HepG2 (cell line): ENCODE results near the gene BCAS1. TPM values are rescaled to one million over a fixed set of nuclear protein-coding genes. Genes with fewer than 3 reads are reported as not detected.

Experiments
- ATAC-seq: fragments of 200-7000 bp; cut with Tn5 transposase; 3 replicates; pipeline ENCODE4 v1.9.1; 2020; ENCODE audit warnings: mild to moderate bottlenecking, moderate library complexity
- BruUV-seq: library from RNA; stranded (reverse); fragments of 400-500 nt; replicated peaks from 2 replicates; lab custom pipeline; 2021; lab: Mats Ljungman, UMichigan
- CTCF ChIA-PET: fragments of 300-600 bp; formaldehyde crosslinking; extraction: SDS; loops from one replicate; lab custom pipeline; 2021; ENCODE audit warnings: low total read pairs, inconsistent platforms, low intra/inter-chr PET ratio; lab: Yijun Ruan, JAX
- POLR2A ChIA-PET: fragments of 350-600 bp; sonication (Branson Sonifier 250); formaldehyde crosslinking; loops from one replicate; lab custom pipeline; 2020; ENCODE audit warnings: antibody characterized with exemption, inconsistent platforms; lab: Yijun Ruan, JAX
- DNase-seq: peaks from one replicate; pipeline ENCODE4 v3.0.0-alpha.2; 2015; ENCODE audit warnings: low spot score
- FAIRE-seq: peaks from 3 replicates; lab custom pipeline; 2011; peaks lifted over from hg19 to GRCh38; lab: Jason Lieb, UNC
- H2AFZ ChIP-seq: one replicate; pipeline ENCODE4 v1.6.1; 2011; ENCODE audit warnings: low read length, inconsistent platforms
- H3K27ac ChIP-seq: fragments of 300-600 bp; 3 replicates; pipeline ENCODE4 v1.8.0; 2011; ENCODE audit warnings: mixed run types, mild to moderate bottlenecking, mixed read lengths, low read length, inconsistent platforms; ENCODE audit not compliant: insufficient read depth; ENCODE audit errors: extremely low read length
- H3K27me3 ChIP-seq, 2 experiments: fragments of 200-600 bp in 1 of 2; 2 replicates in 1 of 2; 3 replicates in 1 of 2; pipeline versions ENCODE4 v1.6.0 to v1.8.0; 2011; ENCODE audit warnings: low read length in 2 of 2, mild to moderate bottlenecking in 2 of 2, moderate library complexity in 2 of 2, inconsistent platforms in 1 of 2; ENCODE audit not compliant: insufficient read depth in 2 of 2, control insufficient read depth in 1 of 2
- H3K36me3 ChIP-seq, 2 experiments: fragments of 200-600 bp in 1 of 2; replicated peaks in 1 of 2; 2 replicates in 1 of 2; 3 replicates in 1 of 2; pipeline versions ENCODE4 v1.5.1 to v1.8.0; 2011; ENCODE audit warnings: low read length in 2 of 2, inconsistent platforms in 1 of 2; ENCODE audit not compliant: insufficient read depth in 2 of 2, control insufficient read depth in 1 of 2
- H3K4me1 ChIP-seq: 2 replicates; pipeline ENCODE4 v1.5.1; 2012; ENCODE audit warnings: low read length, inconsistent platforms; ENCODE audit not compliant: insufficient read depth
- H3K4me2 ChIP-seq: 2 replicates; pipeline ENCODE4 v1.6.0; 2011; ENCODE audit warnings: low read depth, low read length, inconsistent platforms
- H3K4me3 ChIP-seq, 3 experiments: fragments of 200-600 bp in 1 of 3; sonication (generic), shearing (Covaris generic) in 1 of 3; replicated peaks in 1 of 3; 2 replicates each; pipeline ENCODE4 v1.5.1; 2011 to 2016; ENCODE audit warnings: low read length in 3 of 3, inconsistent platforms in 2 of 3, low read depth in 2 of 3, mild to moderate bottlenecking in 2 of 3, control low read depth in 1 of 3, mixed read lengths in 1 of 3; ENCODE audit not compliant: insufficient read depth in 1 of 3
- H3K79me2 ChIP-seq: one replicate; pipeline ENCODE4 v1.6.1; 2011; ENCODE audit warnings: low read length, inconsistent platforms; ENCODE audit not compliant: insufficient read depth
- H3K9ac ChIP-seq: 2 replicates; pipeline ENCODE4 v1.6.0; 2011; ENCODE audit warnings: mild to moderate bottlenecking, low read depth, low read length, inconsistent platforms; ENCODE audit not compliant: insufficient read depth
- H3K9me3 ChIP-seq: 2 replicates; pipeline ENCODE4 v1.5.1; 2012; ENCODE audit warnings: mild to moderate bottlenecking, low read length
- H4K20me1 ChIP-seq: 2 replicates; pipeline ENCODE4 v1.6.0; 2011; ENCODE audit warnings: inconsistent platforms, mild to moderate bottlenecking, low read length, moderate library complexity; ENCODE audit not compliant: insufficient read depth
- HNRNPUL1 ChIP-seq: fragments of 200-400 bp; formaldehyde crosslinking; IDR thresholded peaks from 2 replicates; pipeline ENCODE4 v1.6.1; 2017; ENCODE audit warnings: low read depth, mild to moderate bottlenecking, low read length, moderate library complexity
- ISL2 ChIP-seq: sonication (generic); formaldehyde crosslinking; IDR thresholded peaks from 2 replicates; pipeline ENCODE4 v1.5.0; 2020; ENCODE audit warnings: missing genetic modification reagents
- JUN ChIP-seq: sonication (generic); formaldehyde crosslinking; IDR thresholded peaks from 2 replicates; pipeline ENCODE4 v1.4.0; 2020; ENCODE audit warnings: mild to moderate bottlenecking, missing genetic modification reagents
- MAZ ChIP-seq, 2 experiments: sonication (generic) in 1 of 2; formaldehyde crosslinking in 1 of 2; IDR thresholded peaks; 2 replicates each; pipeline versions ENCODE4 v1.5.0 to v1.6.1; 2012 to 2020; ENCODE audit warnings: low read depth in 2 of 2, mild to moderate bottlenecking in 2 of 2, borderline replicate concordance in 1 of 2, improper control_type of control experiment in 1 of 2, low read length in 1 of 2, missing genetic modification reagents in 1 of 2, moderate library complexity in 1 of 2
- ZFP90 ChIP-seq: sonication (generic); formaldehyde crosslinking; IDR thresholded peaks from 2 replicates; pipeline ENCODE4 v1.8.0; 2022; ENCODE audit warnings: missing genetic modification reagents, mild to moderate bottlenecking, inconsistent platforms, borderline replicate concordance
- ZMAT3 ChIP-seq: sonication (generic); formaldehyde crosslinking; conservative IDR thresholded peaks from 2 replicates; pipeline ENCODE4 v1.7.0; 2021; ENCODE audit warnings: missing genetic modification reagents
- ZNF557 ChIP-seq: sonication (generic); formaldehyde crosslinking; IDR thresholded peaks from 2 replicates; pipeline ENCODE4 v1.4.0; 2020; ENCODE audit warnings: missing genetic modification reagents
- ZNF598 ChIP-seq: sonication (generic); formaldehyde crosslinking; IDR thresholded peaks from 2 replicates; pipeline ENCODE4 v1.5.1; 2020; ENCODE audit warnings: mild to moderate bottlenecking, missing genetic modification reagents, borderline replicate concordance
- ZNF850 ChIP-seq: sonication (generic); formaldehyde crosslinking; conservative IDR thresholded peaks from 2 replicates; pipeline ENCODE4 v1.9.0; 2021; ENCODE audit warnings: mild to moderate bottlenecking, missing genetic modification reagents
- WGBS: methylation state at CpG from one replicate; pipeline ENCODE4 v1.1.6; 2017; ENCODE audit warnings: low lambda C conversion rate; 5-methylcytosine and 5-hydroxymethylcytosine counted together
- in situ Hi-C: cut with HindIII; loops from 2 replicates; pipeline ENCODE4 v1.10.0; 2017; ENCODE audit warnings: low pct_unique_long_range_greater_than_20kb; ENCODE audit not compliant: extremely low pct_ligation_motif_present
- intact Hi-C: fragments of 100-400 bp; cut with micrococcal nuclease; formaldehyde crosslinking; loops from one replicate; pipeline ENCODE4 v1.10.0; 2022; ENCODE audit not compliant: unreplicated experiment
- polyA plus RNA-seq, 8 experiments: library from polyadenylated mRNA; depleted of rRNA in 3 of 8; stranded (reverse) in 7 of 8; unstranded in 1 of 8; fragments of >200 nt; fragmentation: Illumina TruSeq in 4 of 8; extraction: Trizol in 4 of 8; gene quantifications; 2 replicates each; pipeline versions ENCODE4 v1.2.1 to v1.2.3, GENCODE V29; 2011 to 2016; ENCODE audit warnings: low read depth in 4 of 8, missing spikeins in 1 of 8, mixed read lengths in 1 of 8; ENCODE audit not compliant: insufficient read depth in 1 of 8
- total RNA-seq, 5 experiments: library from RNA; depleted of rRNA; stranded (reverse); fragments of >200 nt; fragmentation: Illumina TruSeq; extraction: Trizol; gene quantifications; 2 replicates each; pipeline ENCODE4 v1.2.3, GENCODE V29; 2016; ENCODE audit warnings: low read depth in 1 of 5
- TF ChIP-seq, protein P1 (sequence below): sonication (generic); formaldehyde crosslinking; IDR thresholded peaks from 2 replicates; pipeline ENCODE4 v1.5.1; 2020; ENCODE audit warnings: missing genetic modification reagents, mild to moderate bottlenecking, borderline replicate concordance
- TF ChIP-seq, protein P2 (sequence below): IDR thresholded peaks from 2 replicates; pipeline ENCODE4 v1.6.1; 2016
- TF ChIP-seq, protein P3 (sequence below): sonication (generic); formaldehyde crosslinking; IDR thresholded peaks from 2 replicates; pipeline ENCODE4 v1.8.0; 2022; ENCODE audit warnings: mild to moderate bottlenecking, missing genetic modification reagents, moderate library complexity
- TF ChIP-seq, protein P4 (sequence below): sonication (generic); formaldehyde crosslinking; IDR thresholded peaks from 2 replicates; pipeline ENCODE4 v1.4.0; 2020; ENCODE audit warnings: mild to moderate bottlenecking, missing genetic modification reagents

The BCAS1 gene
- total and polyA plus RNA-seq, 2 of the 13 experiments (the other 11 are each of a cell fraction or from before 2014, with no cell fraction given): 0.55 to 0.91 TPM

DNA sequence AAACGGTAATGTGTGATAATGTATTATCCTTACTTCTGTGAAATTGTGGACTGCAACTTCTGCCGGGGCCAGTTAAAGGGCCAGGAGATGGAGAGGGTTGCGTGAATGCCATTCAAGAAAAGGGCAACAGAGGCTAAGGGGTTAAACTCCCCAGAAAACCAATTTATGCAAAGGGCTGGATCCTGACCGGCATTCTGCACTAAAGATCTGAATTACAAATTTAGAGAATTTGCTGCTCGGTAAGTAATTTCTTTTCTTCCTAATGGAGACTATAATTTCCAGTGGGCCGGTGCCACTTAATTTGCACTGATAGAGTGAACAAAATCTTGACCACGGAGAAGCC, 130.1 kb downstream of the BCAS1 start:
- H2AFZ ChIP-seq: no peak overlapping the region
- DNase-seq: no peak
- H3K79me2 ChIP-seq: no peaks in the 10 kb centered on the region
- no peak overlapping the region for H3K9ac ChIP-seq
- whole genome bisulfite sequencing: 66% methylated on average over 7 of the region's 7 CpGs
- no peak for ATAC-seq
- ChIA-PET POLR2A (interaction anchor here (0.8 to 2.6 kb wide), 12 partner anchors 14 to 393 kb away, joined by 3 to 17 read pairs (median 4); partner anchors contain the start of gene ZNF217), CTCF (interaction anchor here (1.1 to 7.4 kb wide), 7 partner anchors 25 to 1193 kb away, joined by 3 to 107 read pairs (median 7); no protein-coding TSS in a partner anchor)
- no peak for FAIRE-seq
- H3K27me3 ChIP-seq: no peaks in the 10 kb centered on the region; a peak in 1 of 5 replicates
- BruUV-seq: no TSS peak
- in situ Hi-C loops: loop anchor here (5.0 kb wide), 3 partner anchors 257 to 528 kb away; no protein-coding TSS in a partner anchor
- H3K36me3 ChIP-seq: no peaks in the 10 kb centered on the region
- H4K20me1 ChIP-seq: no peaks in the 10 kb centered on the region
- peak overlapping the region; percentile 10; the same call in 1 of the 2 replicates for H3K4me2 ChIP-seq
- H3K27ac ChIP-seq: no peak overlapping the region
- peaks cover 80% of the 10 kb centered on the region for H3K4me1 ChIP-seq
- intact Hi-C loops: loop anchor here (1.0 to 2.0 kb wide), 5 partner anchors 202 to 527 kb away; no protein-coding TSS in a partner anchor
- H3K4me3 ChIP-seq: no peak overlapping the region
- H3K9me3 ChIP-seq: no peaks in the 10 kb centered on the region
- no peak for TF ChIP-seq ZNF557
- TF ChIP-seq ZMAT3 (CRISPR knock-in tag): no peak
- TF ChIP-seq ISL2 (CRISPR knock-in tag): peak; percentile 5; the same call in 1 of the 2 replicates
- 0 out of 2 replicates have a peak, but pooled peaks have one; percentile 6 for TF ChIP-seq ZNF850 (CRISPR knock-in tag)
- no peak for TF ChIP-seq ZNF598 (CRISPR knock-in tag)
- TF ChIP-seq, protein P1, sequence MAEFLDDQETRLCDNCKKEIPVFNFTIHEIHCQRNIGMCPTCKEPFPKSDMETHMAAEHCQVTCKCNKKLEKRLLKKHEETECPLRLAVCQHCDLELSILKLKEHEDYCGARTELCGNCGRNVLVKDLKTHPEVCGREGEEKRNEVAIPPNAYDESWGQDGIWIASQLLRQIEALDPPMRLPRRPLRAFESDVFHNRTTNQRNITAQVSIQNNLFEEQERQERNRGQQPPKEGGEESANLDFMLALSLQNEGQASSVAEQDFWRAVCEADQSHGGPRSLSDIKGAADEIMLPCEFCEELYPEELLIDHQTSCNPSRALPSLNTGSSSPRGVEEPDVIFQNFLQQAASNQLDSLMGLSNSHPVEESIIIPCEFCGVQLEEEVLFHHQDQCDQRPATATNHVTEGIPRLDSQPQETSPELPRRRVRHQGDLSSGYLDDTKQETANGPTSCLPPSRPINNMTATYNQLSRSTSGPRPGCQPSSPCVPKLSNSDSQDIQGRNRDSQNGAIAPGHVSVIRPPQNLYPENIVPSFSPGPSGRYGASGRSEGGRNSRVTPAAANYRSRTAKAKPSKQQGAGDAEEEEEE (CRISPR knock-in tag): no peak
- TF ChIP-seq ZFP90 (CRISPR knock-in tag): 0 out of 2 replicates have a peak, but pooled peaks have one; percentile 16
- no peak for TF ChIP-seq MAZ (IDR thresholded peaks at IDR 0.05; ENCODE audit: borderline replicate concordance, low read depth, low read length)
- 0 out of 2 replicates have a peak, but pooled peaks have one; percentile 1 for TF ChIP-seq MAZ (CRISPR knock-in tag; IDR thresholded peaks at IDR 0.05; ENCODE audit: low read depth)
- TF ChIP-seq, protein P2, sequence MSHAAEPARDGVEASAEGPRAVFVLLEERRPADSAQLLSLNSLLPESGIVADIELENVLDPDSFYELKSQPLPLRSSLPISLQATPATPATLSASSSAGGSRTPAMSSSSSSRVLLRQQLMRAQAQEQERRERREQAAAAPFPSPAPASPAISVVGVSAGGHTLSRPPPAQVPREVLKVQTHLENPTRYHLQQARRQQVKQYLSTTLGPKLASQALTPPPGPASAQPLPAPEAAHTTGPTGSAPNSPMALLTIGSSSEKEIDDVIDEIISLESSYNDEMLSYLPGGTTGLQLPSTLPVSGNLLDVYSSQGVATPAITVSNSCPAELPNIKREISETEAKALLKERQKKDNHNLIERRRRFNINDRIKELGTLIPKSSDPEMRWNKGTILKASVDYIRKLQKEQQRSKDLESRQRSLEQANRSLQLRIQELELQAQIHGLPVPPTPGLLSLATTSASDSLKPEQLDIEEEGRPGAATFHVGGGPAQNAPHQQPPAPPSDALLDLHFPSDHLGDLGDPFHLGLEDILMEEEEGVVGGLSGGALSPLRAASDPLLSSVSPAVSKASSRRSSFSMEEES (CRISPR knock-in tag): no peak
- TF ChIP-seq JUN (CRISPR knock-in tag): no peak
- TF ChIP-seq, protein P3, sequence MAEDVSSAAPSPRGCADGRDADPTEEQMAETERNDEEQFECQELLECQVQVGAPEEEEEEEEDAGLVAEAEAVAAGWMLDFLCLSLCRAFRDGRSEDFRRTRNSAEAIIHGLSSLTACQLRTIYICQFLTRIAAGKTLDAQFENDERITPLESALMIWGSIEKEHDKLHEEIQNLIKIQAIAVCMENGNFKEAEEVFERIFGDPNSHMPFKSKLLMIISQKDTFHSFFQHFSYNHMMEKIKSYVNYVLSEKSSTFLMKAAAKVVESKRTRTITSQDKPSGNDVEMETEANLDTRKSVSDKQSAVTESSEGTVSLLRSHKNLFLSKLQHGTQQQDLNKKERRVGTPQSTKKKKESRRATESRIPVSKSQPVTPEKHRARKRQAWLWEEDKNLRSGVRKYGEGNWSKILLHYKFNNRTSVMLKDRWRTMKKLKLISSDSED: no peak
- TF ChIP-seq HNRNPUL1: no peak
- TF ChIP-seq, protein P4, sequence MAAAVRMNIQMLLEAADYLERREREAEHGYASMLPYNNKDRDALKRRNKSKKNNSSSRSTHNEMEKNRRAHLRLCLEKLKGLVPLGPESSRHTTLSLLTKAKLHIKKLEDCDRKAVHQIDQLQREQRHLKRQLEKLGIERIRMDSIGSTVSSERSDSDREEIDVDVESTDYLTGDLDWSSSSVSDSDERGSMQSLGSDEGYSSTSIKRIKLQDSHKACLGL (CRISPR knock-in tag): no peak
